Natural killer cell (primary cell): Measurements from ENCODE around the gene TAGLN2. TPM values are rescaled to one million over a fixed set of nuclear protein-coding genes. Genes with fewer than 3 reads are reported as not detected.
A peak's percentile ranks its signal among the peaks of the same experiment; 100 is the strongest.

Experiments
- ATAC-seq, 3 donors: fragments of 150-1000 bp in 2 of 3; fragments of 200-7000 bp in 1 of 3; cut with Tn5 transposase; 1 replicate in 1 of 3; 2 replicates in 2 of 3; pipeline ENCODE4 v1.10.0; 2021; ENCODE audit warnings: mild to moderate bottlenecking in 2 of 3, moderate library complexity in 2 of 3
- DNase-seq, 2 donors: peaks; one replicate each; pipeline versions ENCODE4 v3.0.0 to v3.0.0-alpha.2; 2013 to 2021; ENCODE audit warnings: mixed read lengths in 1 of 2
- H3K27ac ChIP-seq: one replicate; pipeline ENCODE4 v1.5.1; 2013; ENCODE audit warnings: mild to moderate bottlenecking, low read length
- H3K27me3 ChIP-seq: one replicate; pipeline ENCODE4 v1.6.1; 2013; ENCODE audit warnings: low read length; ENCODE audit not compliant: control insufficient read depth, insufficient read depth
- H3K36me3 ChIP-seq: one replicate; pipeline ENCODE4 v1.6.1; 2013; ENCODE audit warnings: low read length; ENCODE audit not compliant: control insufficient read depth, insufficient read depth
- H3K4me1 ChIP-seq: one replicate; pipeline ENCODE4 v1.6.1; 2013; ENCODE audit warnings: low read length; ENCODE audit not compliant: control insufficient read depth, insufficient read depth
- H3K4me3 ChIP-seq: one replicate; pipeline ENCODE4 v1.5.1; 2013; ENCODE audit warnings: low read length
- H3K9me3 ChIP-seq: one replicate; pipeline ENCODE4 v1.6.1; 2013; ENCODE audit warnings: low read length; ENCODE audit not compliant: control insufficient read depth, insufficient read depth
- H3K27ac Mint-ChIP-seq, 2 donors: one replicate each; pipeline ENCODE4 v1.8.0; 2022; ENCODE audit warnings: mild to moderate bottlenecking in 2 of 2, mixed read lengths in 2 of 2, moderate library complexity in 1 of 2
- H3K27me3 Mint-ChIP-seq, 2 donors: one replicate each; pipeline ENCODE4 v1.8.0; 2022; ENCODE audit warnings: low read depth in 2 of 2, mixed read lengths in 2 of 2
- H3K36me3 Mint-ChIP-seq: one replicate; pipeline ENCODE4 v1.8.0; 2022; ENCODE audit warnings: mixed read lengths
- H3K4me1 Mint-ChIP-seq, 2 donors: one replicate each; pipeline ENCODE4 v1.8.0; 2022; ENCODE audit warnings: mixed read lengths in 2 of 2
- H3K4me3 Mint-ChIP-seq: one replicate; pipeline ENCODE4 v1.8.0; 2022; ENCODE audit warnings: mild to moderate bottlenecking, moderate library complexity, mixed read lengths
- H3K9me3 Mint-ChIP-seq, 2 donors: one replicate each; pipeline ENCODE4 v1.8.0; 2022; ENCODE audit warnings: mixed read lengths in 2 of 2
- WGBS: methylation state at CpG from one replicate; pipeline ENCODE4 v1.1.7; 2013; ENCODE audit warnings: missing lambda C conversion rate; ENCODE audit not compliant: insufficient coverage; 5-methylcytosine and 5-hydroxymethylcytosine counted together
- intact Hi-C: fragments of 100-400 bp; cut with micrococcal nuclease; formaldehyde crosslinking; loops from one replicate; pipeline ENCODE4 v1.14.2; 2022
- total RNA-seq, 4 donors: library from RNA; stranded (reverse); fragments of 120-200 nt in 1 of 4; gene quantifications; one replicate each; pipeline versions ENCODE4 v1.2.3 to v1.2.4, GENCODE V29; 2013 to 2022
- TF ChIP-seq, protein P1 (sequence below): fragments of 200-600 bp; IDR thresholded peaks from one replicate; pipeline ENCODE4 v1.8.0; 2022; ENCODE audit warnings: antibody characterized with exemption

Gene TAGLN2
- total RNA-seq, 3 donors from 2014 or later (not counting 1 experiment from before 2014, with no cell fraction given): 344 to 394 (median 358) TPM

DNA sequence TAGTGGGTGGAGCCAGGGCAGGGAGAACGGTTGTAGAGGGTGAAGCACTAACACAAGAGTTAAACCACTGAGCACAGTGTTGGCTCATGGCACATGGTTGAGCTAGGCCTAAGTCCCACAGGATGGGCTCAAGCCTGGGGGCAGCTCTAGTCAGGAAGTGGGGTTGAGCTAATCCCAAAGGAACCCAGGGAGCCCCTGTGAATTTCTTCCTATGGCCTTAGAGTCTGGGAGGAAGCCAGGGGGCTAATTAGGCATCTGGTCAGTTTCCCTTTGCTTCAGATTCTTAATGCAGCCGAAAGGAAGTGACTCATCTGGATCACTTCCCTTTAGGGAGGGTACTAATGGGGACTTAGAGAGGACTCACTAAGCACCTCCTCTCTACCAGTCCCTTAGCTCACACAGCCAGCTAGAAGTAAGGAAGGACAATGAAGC lies 35.5 kb downstream of the TAGLN2 start:
- Mint-ChIP-seq H3K9me3 (no peaks in the 10 kb centered on the region), H3K27ac (peak overlapping the region in 1 of 2 donors; percentile 57), H3K4me3 (no peak overlapping the region), H3K4me1 (peaks cover 13 to 23% of the 10 kb centered on the region in 2 donors), H3K27me3 (peaks cover 0 to 2% of the 10 kb centered on the region in 2 donors), H3K36me3 (no peaks in the 10 kb centered on the region)
- intact Hi-C loops: loop anchor here (10.0 kb wide), 1 partner anchor 465 kb away; no protein-coding TSS in a partner anchor
- ATAC-seq: peak; percentile 45 to 70 (median 59)
- 46% methylated on average over 2 of the region's 2 CpGs for WGBS
- Histone ChIP-seq H3K36me3 (no peaks in the 10 kb centered on the region), H3K27ac (no peak overlapping the region), H3K27me3 (no peaks in the 10 kb centered on the region), H3K4me1 (peaks cover 21% of the 10 kb centered on the region), H3K9me3 (no peaks in the 10 kb centered on the region), H3K4me3 (no peak overlapping the region)
- TF ChIP-seq, protein P1, sequence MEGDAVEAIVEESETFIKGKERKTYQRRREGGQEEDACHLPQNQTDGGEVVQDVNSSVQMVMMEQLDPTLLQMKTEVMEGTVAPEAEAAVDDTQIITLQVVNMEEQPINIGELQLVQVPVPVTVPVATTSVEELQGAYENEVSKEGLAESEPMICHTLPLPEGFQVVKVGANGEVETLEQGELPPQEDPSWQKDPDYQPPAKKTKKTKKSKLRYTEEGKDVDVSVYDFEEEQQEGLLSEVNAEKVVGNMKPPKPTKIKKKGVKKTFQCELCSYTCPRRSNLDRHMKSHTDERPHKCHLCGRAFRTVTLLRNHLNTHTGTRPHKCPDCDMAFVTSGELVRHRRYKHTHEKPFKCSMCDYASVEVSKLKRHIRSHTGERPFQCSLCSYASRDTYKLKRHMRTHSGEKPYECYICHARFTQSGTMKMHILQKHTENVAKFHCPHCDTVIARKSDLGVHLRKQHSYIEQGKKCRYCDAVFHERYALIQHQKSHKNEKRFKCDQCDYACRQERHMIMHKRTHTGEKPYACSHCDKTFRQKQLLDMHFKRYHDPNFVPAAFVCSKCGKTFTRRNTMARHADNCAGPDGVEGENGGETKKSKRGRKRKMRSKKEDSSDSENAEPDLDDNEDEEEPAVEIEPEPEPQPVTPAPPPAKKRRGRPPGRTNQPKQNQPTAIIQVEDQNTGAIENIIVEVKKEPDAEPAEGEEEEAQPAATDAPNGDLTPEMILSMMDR: no peak
- peak in 1 of 2 donors; percentile 27 for DNase-seq

DNA sequence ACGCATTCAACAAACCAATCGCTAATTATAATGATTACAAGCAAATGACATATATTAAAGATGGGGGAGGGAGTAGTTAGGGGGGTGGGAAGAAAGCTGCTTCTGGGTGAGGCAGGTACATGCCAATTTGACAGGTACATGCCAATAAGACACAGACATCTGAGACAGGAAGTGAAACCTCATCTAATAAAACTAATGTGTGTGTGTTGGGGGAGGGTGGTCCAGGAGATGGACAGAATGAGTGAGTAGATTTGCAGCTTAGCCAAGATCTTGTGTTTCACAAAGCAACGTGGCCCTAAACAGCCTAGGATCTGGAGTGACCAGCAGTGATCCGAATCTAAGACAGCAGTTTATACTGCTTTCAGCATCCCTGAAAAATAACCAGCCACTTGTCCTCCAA lies 36.1 kb downstream of the TAGLN2 start:
- H3K4me3 Mint-ChIP-seq: no peak overlapping the region
- peak overlapping the region in 1 of 2 donors; percentile 57 for H3K27ac Mint-ChIP-seq
- H3K27me3 Mint-ChIP-seq: peaks cover 0 to 6% of the 10 kb centered on the region in 2 donors
- H3K9me3 ChIP-seq: no peaks in the 10 kb centered on the region
- H3K36me3 ChIP-seq: no peaks in the 10 kb centered on the region
- intact Hi-C loops: loop anchor here (10.0 kb wide), 1 partner anchor 464 kb away; no protein-coding TSS in a partner anchor
- TF ChIP-seq, protein P1: no peak
- no peaks in the 10 kb centered on the region for H3K27me3 ChIP-seq
- H3K36me3 Mint-ChIP-seq: no peaks in the 10 kb centered on the region
- peaks cover 13 to 23% of the 10 kb centered on the region in 2 donors for H3K4me1 Mint-ChIP-seq
- no peaks in the 10 kb centered on the region for H3K9me3 Mint-ChIP-seq
- WGBS: 100% methylated on average over 2 of the region's 4 CpGs
- peaks cover 21% of the 10 kb centered on the region for H3K4me1 ChIP-seq
- H3K4me3 ChIP-seq: no peak overlapping the region
- H3K27ac ChIP-seq: no peak overlapping the region
- DNase-seq: no peak
- ATAC-seq: no peak

DNA sequence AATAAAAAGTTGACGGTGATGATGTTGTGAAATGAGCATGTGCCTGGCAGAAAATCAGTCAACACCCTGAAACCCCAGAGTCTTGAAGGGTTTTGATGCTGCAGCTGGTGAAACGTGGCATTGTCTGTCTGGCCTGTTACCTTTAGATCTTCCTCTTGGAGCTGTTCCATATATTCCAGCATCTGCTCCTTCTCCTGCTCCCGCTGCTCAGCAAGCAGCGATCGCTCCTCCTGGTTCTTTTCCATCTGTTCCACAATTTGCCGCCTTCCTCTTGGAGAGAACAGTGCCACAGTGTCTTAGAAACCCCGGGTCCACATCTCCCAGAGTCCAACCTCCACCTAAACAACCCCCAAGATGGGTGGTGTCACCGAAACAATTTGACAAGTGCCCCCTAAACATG lies 41.0 kb downstream of the TAGLN2 start:
- Histone ChIP-seq H3K4me1 (peaks cover 8% of the 10 kb centered on the region), H3K27ac (no peak overlapping the region), H3K9me3 (no peaks in the 10 kb centered on the region), H3K27me3 (no peaks in the 10 kb centered on the region), H3K36me3 (no peaks in the 10 kb centered on the region), H3K4me3 (no peak overlapping the region)
- TF ChIP-seq, protein P1: no peak
- Mint-ChIP-seq H3K27ac (no peak overlapping the region), H3K4me3 (no peak overlapping the region), H3K4me1 (peaks cover 0 to 5% of the 10 kb centered on the region in 2 donors), H3K9me3 (no peaks in the 10 kb centered on the region), H3K36me3 (no peaks in the 10 kb centered on the region), H3K27me3 (peaks cover 0 to 4% of the 10 kb centered on the region in 2 donors)
- DNase-seq (no peak), ATAC-seq (no peak)
- 84% methylated on average over 8 of the region's 8 CpGs for WGBS
- intact Hi-C loops: loop anchor here (10.0 kb wide), 1 partner anchor 459 kb away; no protein-coding TSS in a partner anchor

DNA sequence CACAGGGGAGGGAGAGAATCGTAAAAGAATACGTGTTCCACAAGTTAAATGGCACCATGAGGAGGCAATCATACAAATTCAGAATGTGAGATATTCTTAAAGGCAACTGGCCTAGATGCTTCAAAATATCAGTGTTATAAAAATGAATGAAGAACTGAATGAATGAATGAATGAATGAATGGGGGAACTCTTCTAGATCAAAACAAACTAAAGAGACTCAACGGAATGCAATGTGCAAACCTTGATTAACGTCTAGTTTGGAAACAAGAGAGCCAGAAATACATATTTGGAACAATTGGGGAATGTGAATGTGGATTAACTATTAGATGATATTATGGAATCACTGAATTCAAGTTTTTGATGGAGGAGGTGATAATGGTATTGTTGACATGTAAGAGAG lies 42.2 kb downstream of the TAGLN2 start:
- no peak overlapping the region for H3K4me3 ChIP-seq
- no peak for DNase-seq
- intact Hi-C loops: loop anchor here (10.0 kb wide), 1 partner anchor 458 kb away; no protein-coding TSS in a partner anchor
- no peak overlapping the region for H3K27ac Mint-ChIP-seq
- H3K27me3 ChIP-seq: no peaks in the 10 kb centered on the region
- H3K9me3 ChIP-seq: no peaks in the 10 kb centered on the region
- no peak for ATAC-seq
- H3K4me1 Mint-ChIP-seq: no peaks in the 10 kb centered on the region
- H3K4me1 ChIP-seq: peaks cover 6% of the 10 kb centered on the region
- no peaks in the 10 kb centered on the region for H3K36me3 Mint-ChIP-seq
- WGBS: 92% methylated on average over 4 of the region's 4 CpGs
- TF ChIP-seq, protein P1: no peak
- H3K9me3 Mint-ChIP-seq: no peaks in the 10 kb centered on the region
- H3K27me3 Mint-ChIP-seq: peaks cover 0 to 8% of the 10 kb centered on the region in 2 donors
- H3K36me3 ChIP-seq: no peaks in the 10 kb centered on the region
- H3K4me3 Mint-ChIP-seq: no peak overlapping the region
- H3K27ac ChIP-seq: no peak overlapping the region
